Gastroesophageal sphincter (tissue), 4 donors: ENCODE data around the gene CCNDBP1. TPM values are rescaled to one million over a fixed set of nuclear protein-coding genes. Genes with fewer than 3 reads are reported as not detected.

Source experiments
- ATAC-seq: fragments of 150-250 bp; one replicate; pipeline ENCODE4 v1.9.1; 2016; ENCODE audit warnings: mild to moderate bottlenecking, moderate library complexity
- H3K27ac ChIP-seq, 4 donors: fragments of 200-600 bp; sonication (generic) in 3 of 4; 1 replicate in 3 of 4; 2 replicates in 1 of 4; pipeline ENCODE4 v1.5.1; 2016 to 2019
- H3K27me3 ChIP-seq: fragments of 200-600 bp; sonication (generic); one replicate; pipeline ENCODE4 v1.5.1; 2019
- H3K36me3 ChIP-seq, 2 donors: fragments of 200-600 bp; sonication (generic); one replicate each; pipeline ENCODE4 v1.5.1; 2019; ENCODE audit warnings: control low read depth in 1 of 2
- H3K4me1 ChIP-seq, 3 donors: fragments of 200-600 bp; sonication (generic); 1 replicate in 2 of 3; 2 replicates in 1 of 3; pipeline ENCODE4 v1.5.1; 2016 to 2019; ENCODE audit warnings: control low read depth in 2 of 3
- H3K4me3 ChIP-seq, 2 donors: fragments of 200-600 bp; sonication (generic); one replicate each; pipeline ENCODE4 v1.5.1; 2019; ENCODE audit warnings: mild to moderate bottlenecking in 1 of 2, moderate library complexity in 1 of 2
- H3K9me3 ChIP-seq, 3 donors: fragments of 200-600 bp; sonication (generic); one replicate each; pipeline ENCODE4 v1.5.1; 2017 to 2019; ENCODE audit warnings: control low read depth in 2 of 3
- CTCF ChIP-seq, 4 experiments: fragments of 200-600 bp in 2 of 4; fragments of 450-650 bp in 2 of 4; sonication (generic) in 1 of 4; IDR thresholded peaks; one replicate each; pipeline ENCODE4 v1.5.1; 2017 to 2019; ENCODE audit warnings: antibody characterized with exemption in 4 of 4, mild to moderate bottlenecking in 2 of 4, moderate library complexity in 2 of 4
- EP300 ChIP-seq: sonication (generic); formaldehyde crosslinking; IDR thresholded peaks from one replicate; pipeline ENCODE4 v1.6.1; 2017; ENCODE audit warnings: antibody characterized with exemption, mild to moderate bottlenecking
- POLR2A ChIP-seq, 2 donors: fragments of 450-650 bp; IDR thresholded peaks; one replicate each; pipeline ENCODE4 v1.6.1; 2017; ENCODE audit warnings: antibody characterized with exemption in 2 of 2, mild to moderate bottlenecking in 2 of 2, moderate library complexity in 1 of 2
- POLR2AphosphoS5 ChIP-seq: sonication (generic); formaldehyde crosslinking; IDR thresholded peaks from one replicate; pipeline ENCODE4 v1.6.1; 2017; ENCODE audit warnings: antibody characterized with exemption
- WGBS, 2 donors: methylation state at CpG; one replicate each; pipeline ENCODE4 v1.1.5; 2018; ENCODE audit warnings: low coverage in 1 of 2; 5-methylcytosine and 5-hydroxymethylcytosine counted together
- total RNA-seq, 4 donors: library from RNA; depleted of rRNA; stranded (reverse); fragments of >200 nt; gene quantifications; one replicate each; pipeline ENCODE4 v1.1.0, GENCODE V29; 2016

The CCNDBP1 gene
- total RNA-seq, 4 donors from 2014 or later = 43.0 to 70.9 (median 54.1) TPM

- no peak for TF ChIP-seq EP300
- no peak for TF ChIP-seq POLR2AphosphoS5
- TF ChIP-seq CTCF (IDR thresholded peaks at IDR 0.05) = no peak
- TF ChIP-seq POLR2A (IDR thresholded peaks at IDR 0.05) = no peak
- WGBS, 2 donors = 55 to 65% methylated on average over 4 to 6 of the region's 8 CpGs
- Histone ChIP-seq H3K4me3 (no peak overlapping the region), H3K27me3 (peaks cover 46% of the 10 kb centered on the region), H3K9me3 (no peaks in the 10 kb centered on the region), H3K36me3 (no peaks in the 10 kb centered on the region), H3K27ac (no peak overlapping the region), H3K4me1 (no peaks in the 10 kb centered on the region)
- no peak for ATAC-seq
These were observed 27.1 kb downstream of the CCNDBP1 start for GRCh38 chr15:43212299-43212698.

GRCh38 chr15:43212951-43213350, 27.7 kb downstream of the CCNDBP1 start:
- Histone ChIP-seq H3K4me1 (no peaks in the 10 kb centered on the region), H3K9me3 (no peaks in the 10 kb centered on the region), H3K27me3 (peaks cover 40% of the 10 kb centered on the region), H3K36me3 (no peaks in the 10 kb centered on the region), H3K4me3 (no peak overlapping the region), H3K27ac (no peak overlapping the region)
- TF ChIP-seq CTCF (IDR thresholded peaks at IDR 0.05) (no peak), POLR2AphosphoS5 (no peak)
- ATAC-seq = no peak

GRCh38 chr15:43213466-43213865, 28.3 kb downstream of the CCNDBP1 start:
- Histone ChIP-seq H3K36me3 (no peaks in the 10 kb centered on the region), H3K27me3 (peaks cover 35% of the 10 kb centered on the region), H3K4me3 (no peak overlapping the region), H3K4me1 (no peaks in the 10 kb centered on the region), H3K9me3 (no peaks in the 10 kb centered on the region), H3K27ac (no peak overlapping the region)
- no CpG with 5 or more reads among the region's 5 CpGs for WGBS, 2 donors
- no peak for TF ChIP-seq CTCF (IDR thresholded peaks at IDR 0.05)
- TF ChIP-seq POLR2A (IDR thresholded peaks at IDR 0.05) = no peak
- no peak for TF ChIP-seq EP300
- no peak for TF ChIP-seq POLR2AphosphoS5
- no peak for ATAC-seq

GRCh38 chr15:43214169-43214568, 29.0 kb downstream of the CCNDBP1 start:
- TF ChIP-seq POLR2A (IDR thresholded peaks at IDR 0.05) = no peak
- TF ChIP-seq POLR2AphosphoS5 = no peak
- no peak for TF ChIP-seq EP300
- no peak for TF ChIP-seq CTCF (IDR thresholded peaks at IDR 0.05)
- Histone ChIP-seq H3K36me3 (no peaks in the 10 kb centered on the region), H3K27ac (no peak overlapping the region), H3K27me3 (peaks cover 28% of the 10 kb centered on the region), H3K9me3 (no peaks in the 10 kb centered on the region), H3K4me3 (no peak overlapping the region), H3K4me1 (no peaks in the 10 kb centered on the region)
- 72 to 90% methylated on average over 2 to 7 of the region's 8 CpGs for WGBS, 2 donors
- no peak for ATAC-seq

GRCh38 chr15:43214592-43215295, 29.5 kb downstream of the CCNDBP1 start:
- no peak for ATAC-seq
- 87 to 100% methylated on average over 2 to 5 of the region's 6 CpGs for whole genome bisulfite sequencing, 2 donors

More at GRCh38 chr15:43214592-43215295, 29.5 kb downstream of the CCNDBP1 start:
- Histone ChIP-seq H3K4me3 (no peak overlapping the region), H3K27ac (no peak overlapping the region), H3K36me3 (no peaks in the 10 kb centered on the region), H3K4me1 (no peaks in the 10 kb centered on the region), H3K9me3 (no peaks in the 10 kb centered on the region), H3K27me3 (peaks cover 22% of the 10 kb centered on the region)
- no peak for TF ChIP-seq POLR2A (IDR thresholded peaks at IDR 0.05)
- no peak for TF ChIP-seq EP300
- TF ChIP-seq POLR2AphosphoS5 = no peak
- TF ChIP-seq CTCF (IDR thresholded peaks at IDR 0.05) = no peak
